Cerebellar cortex (tissue), 1 donor: ENCODE measurements around the gene PATL2.
"Not testable (repeated sequence)": the region's sequence is repeated elsewhere in the genome, so short reads cannot be mapped to it uniquely, and the experiment has no call there.

Experiments used
- DNase-seq: peaks from one replicate; pipeline ENCODE4 v3.0.0-alpha.2; 2015; ENCODE audit warnings: low spot score

PATL2 gene

GRCh38 chr15:44690245-44690644, 20.9 kb downstream of the PATL2 start:
- DNase-seq: not testable (repeated sequence)

GRCh38 chr15:44689318-44689717, 21.8 kb downstream of the PATL2 start:
- not testable (repeated sequence) for DNase-seq

GRCh38 chr15:44682809-44683682, 28.1 kb downstream of the PATL2 start:
- DNase-seq: not testable (repeated sequence)

- DNase-seq: no peak
Observed at GRCh38 chr15:44682211-44682610, 28.9 kb downstream of the PATL2 start.

- DNase-seq: no peak
Observed at GRCh38 chr15:44676676-44677075, 34.4 kb downstream of the PATL2 start.

GRCh38 chr15:44675911-44676310, 35.2 kb downstream of the PATL2 start:
- no peak for DNase-seq

GRCh38 chr15:44673639-44674038, 37.5 kb downstream of the PATL2 start:
- DNase-seq: no peak

GRCh38 chr15:44670087-44670950, 40.8 kb downstream of the PATL2 start:
- DNase-seq: no peak

GRCh38 chr15:44668921-44669320, 42.2 kb downstream of the PATL2 start:
- no peak for DNase-seq

GRCh38 chr15:44667039-44667360, 44.1 kb downstream of the PATL2 start:
- no peak for DNase-seq

GRCh38 chr15:44666210-44667038, 44.7 kb downstream of the PATL2 start:
- no peak for DNase-seq

- DNase-seq: peak; percentile 97
Observed at GRCh38 chr15:44663410-44664308, 47.5 kb downstream of the PATL2 start, which contains the start of gene SPG11. SPG11 (minus strand) TSS chr15:44663662; CDS start chr15:44663647, 15 bp downstream.

GRCh38 chr15:44662478-44663409, 48.4 kb downstream of the PATL2 start:
- DNase-seq: peak; percentile 54

GRCh38 chr15:44661576-44661975, 49.5 kb downstream of the PATL2 start:
- DNase-seq: no peak

GRCh38 chr15:44659056-44659455, 52.1 kb downstream of the PATL2 start:
- no peak for DNase-seq

GRCh38 chr15:44657378-44657777, 53.7 kb downstream of the PATL2 start:
- no peak for DNase-seq

- DNase-seq: no peak
Observed at GRCh38 chr15:44656913-44657312, 54.2 kb downstream of the PATL2 start.

- no peak for DNase-seq
Observed at GRCh38 chr15:44656298-44656697, 54.8 kb downstream of the PATL2 start.

GRCh38 chr15:44654858-44655257, 56.3 kb downstream of the PATL2 start:
- DNase-seq: no peak

GRCh38 chr15:44647637-44648036, 63.5 kb downstream of the PATL2 start:
- DNase-seq: no peak
